ENCODE data around the gene PDE10A. TPM values are rescaled to one million over a fixed set of nuclear protein-coding genes. Genes with fewer than 3 reads are reported as not detected.
"Not testable (repeated sequence)": the region's sequence is repeated elsewhere in the genome, so short reads cannot be mapped to it uniquely, and the experiment has no call there.

PDE10A gene
- total RNA-seq, 2 donors from 2014 or later = not detected

DNA sequence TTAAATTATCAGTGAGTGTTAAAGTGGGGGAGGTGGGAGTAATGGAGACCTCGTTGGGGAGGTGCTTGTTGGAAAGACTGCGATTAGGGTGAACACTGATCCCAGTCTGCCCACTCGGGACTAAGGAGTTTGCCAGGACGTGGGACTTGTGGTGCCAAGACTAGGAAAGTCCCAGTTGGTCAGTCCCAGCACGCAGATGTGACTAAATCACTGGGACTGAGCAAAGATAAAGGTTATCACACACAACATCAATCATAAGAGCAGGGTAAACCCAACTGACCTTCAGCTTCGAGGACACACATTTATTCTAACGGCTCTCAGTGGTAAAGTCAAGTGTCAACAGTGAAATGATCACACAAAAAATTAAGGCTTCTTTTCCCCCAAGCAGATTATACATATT, 45.5 kb downstream of the PDE10A start:
- no peaks in the 10 kb centered on the region for H3K9me3 Mint-ChIP-seq
- peaks cover 0 to 4% of the 10 kb centered on the region in 2 donors for H3K27me3 Mint-ChIP-seq
- no peak for ATAC-seq
- no peak overlapping the region for H3K4me3 Mint-ChIP-seq
- H3K27ac Mint-ChIP-seq = no peak overlapping the region
- H3K4me1 Mint-ChIP-seq (ENCODE audit: low read depth in 2 of 2) = no peaks in the 10 kb centered on the region
- no peaks in the 10 kb centered on the region for H3K36me3 Mint-ChIP-seq
- no peak for DNase-seq (ENCODE audit: low spot score)

DNA sequence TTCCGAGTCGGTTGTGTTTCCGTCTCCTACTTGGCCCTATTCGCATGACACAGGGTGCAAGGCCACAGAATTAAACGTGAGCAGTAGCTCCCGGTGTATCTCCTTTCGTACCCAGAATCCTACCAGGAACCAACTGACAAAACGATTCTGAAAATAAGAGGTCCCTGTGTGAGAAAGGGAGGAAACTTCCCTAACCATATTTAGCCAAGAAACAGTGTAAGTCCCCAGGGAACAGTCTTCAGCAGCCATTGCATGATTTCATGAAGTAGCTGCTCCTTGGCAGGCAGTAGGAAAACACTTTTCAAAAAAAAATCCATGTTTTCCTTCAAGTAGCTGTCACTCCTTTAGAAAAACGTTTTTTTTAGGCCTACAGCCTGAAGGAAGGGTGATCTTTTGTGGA, 46.9 kb downstream of the PDE10A start:
- H3K4me1 Mint-ChIP-seq (ENCODE audit: low read depth in 2 of 2) = no peaks in the 10 kb centered on the region
- DNase-seq (ENCODE audit: low spot score) (no peak), ATAC-seq (no peak)
- no peaks in the 10 kb centered on the region for H3K36me3 Mint-ChIP-seq
- H3K4me3 Mint-ChIP-seq = no peak overlapping the region
- H3K9me3 Mint-ChIP-seq = peaks cover 3% of the 10 kb centered on the region
- no peak overlapping the region for H3K27ac Mint-ChIP-seq
- peaks cover 0 to 4% of the 10 kb centered on the region in 2 donors for H3K27me3 Mint-ChIP-seq

- no peak for ATAC-seq
- H3K4me1 Mint-ChIP-seq (ENCODE audit: low read depth in 2 of 2) = no peaks in the 10 kb centered on the region
- no peak for DNase-seq (ENCODE audit: low spot score)
- no peaks in the 10 kb centered on the region for H3K36me3 Mint-ChIP-seq
- no peak overlapping the region for H3K27ac Mint-ChIP-seq
- peaks cover 0 to 4% of the 10 kb centered on the region in 2 donors for H3K27me3 Mint-ChIP-seq
- H3K9me3 Mint-ChIP-seq = peaks cover 3% of the 10 kb centered on the region
- no peak overlapping the region for H3K4me3 Mint-ChIP-seq
Measured at GRCh38 chr6:165615636-165616035, 47.4 kb downstream of the PDE10A start.

- ATAC-seq (no peak), DNase-seq (ENCODE audit: low spot score) (no peak)
- no peaks in the 10 kb centered on the region for H3K36me3 Mint-ChIP-seq
- peaks cover 0 to 4% of the 10 kb centered on the region in 2 donors for H3K27me3 Mint-ChIP-seq
- H3K27ac Mint-ChIP-seq = no peak overlapping the region
- peaks cover 3% of the 10 kb centered on the region for H3K9me3 Mint-ChIP-seq
- no peaks in the 10 kb centered on the region for H3K4me1 Mint-ChIP-seq (ENCODE audit: low read depth in 2 of 2)
- H3K4me3 Mint-ChIP-seq = no peak overlapping the region
Measured at GRCh38 chr6:165611294-165611693, 51.7 kb downstream of the PDE10A start.

- not testable (repeated sequence) for H3K27me3 Mint-ChIP-seq; H3K4me3 Mint-ChIP-seq; H3K27ac Mint-ChIP-seq; H3K4me1 Mint-ChIP-seq (ENCODE audit: low read depth in 2 of 2); H3K36me3 Mint-ChIP-seq; DNase-seq (ENCODE audit: low spot score); ATAC-seq; H3K9me3 Mint-ChIP-seq
Measured at GRCh38 chr6:165608577-165608976, 54.5 kb downstream of the PDE10A start.

DNA sequence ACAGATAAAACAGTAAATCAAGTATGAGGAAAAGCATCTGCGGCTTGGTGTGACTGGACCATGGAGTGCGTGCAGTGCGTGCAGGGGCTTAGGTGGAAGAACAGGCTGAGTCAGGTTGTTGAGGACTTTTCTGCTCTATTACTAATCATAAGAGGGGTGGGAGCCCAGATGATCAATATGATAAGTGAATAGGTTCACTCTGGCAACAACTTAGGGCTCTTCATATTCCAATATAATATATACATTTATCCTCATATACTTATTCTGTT, 56.4 kb downstream of the PDE10A start:
- no peaks in the 10 kb centered on the region for H3K27me3 Mint-ChIP-seq
- H3K4me1 Mint-ChIP-seq (ENCODE audit: low read depth in 2 of 2) = no peaks in the 10 kb centered on the region
- H3K27ac Mint-ChIP-seq = no peak overlapping the region
- H3K36me3 Mint-ChIP-seq = no peaks in the 10 kb centered on the region
- DNase-seq (ENCODE audit: low spot score) (no peak), ATAC-seq (no peak)
- H3K4me3 Mint-ChIP-seq = no peak overlapping the region
- H3K9me3 Mint-ChIP-seq = peaks cover under 1% of the 10 kb centered on the region

GRCh38 chr6:165605901-165606739, 56.9 kb downstream of the PDE10A start:
- no peaks in the 10 kb centered on the region for H3K27me3 Mint-ChIP-seq
- H3K9me3 Mint-ChIP-seq = no peaks in the 10 kb centered on the region
- H3K4me1 Mint-ChIP-seq (ENCODE audit: low read depth in 2 of 2) = no peaks in the 10 kb centered on the region
- no peaks in the 10 kb centered on the region for H3K36me3 Mint-ChIP-seq
- H3K4me3 Mint-ChIP-seq = no peak overlapping the region
- no peak for ATAC-seq
- no peak for DNase-seq (ENCODE audit: low spot score)
- no peak overlapping the region for H3K27ac Mint-ChIP-seq

- Mint-ChIP-seq H3K27me3 (no peaks in the 10 kb centered on the region), H3K27ac (no peak overlapping the region)
Measured at GRCh38 chr6:165605182-165605875, 57.7 kb downstream of the PDE10A start.

DNA sequence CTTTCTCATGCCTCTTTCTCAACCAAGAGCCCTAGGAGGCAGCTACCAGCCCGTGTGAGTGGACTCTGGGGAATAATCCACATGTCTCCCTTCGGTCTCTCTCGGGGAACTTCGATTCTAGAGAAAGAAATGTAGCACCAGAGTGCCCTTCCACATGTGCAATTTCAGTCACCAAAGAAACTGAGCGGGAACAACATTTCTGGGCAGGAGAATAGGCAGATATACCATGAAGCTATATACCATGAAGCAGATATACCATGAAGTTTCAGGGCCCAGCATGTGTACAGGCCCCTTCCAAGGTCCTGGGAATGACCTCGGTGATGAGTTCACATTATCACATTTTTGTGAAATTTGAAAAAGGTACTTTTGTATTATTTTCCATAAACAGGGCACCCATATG, 60.8 kb downstream of the PDE10A start:
- ATAC-seq (no peak), DNase-seq (ENCODE audit: low spot score) (no peak)
- peaks cover 5% of the 10 kb centered on the region for H3K9me3 Mint-ChIP-seq
- H3K27ac Mint-ChIP-seq = no peak overlapping the region
- H3K4me1 Mint-ChIP-seq (ENCODE audit: low read depth in 2 of 2) = no peaks in the 10 kb centered on the region
- no peaks in the 10 kb centered on the region for H3K36me3 Mint-ChIP-seq
- H3K27me3 Mint-ChIP-seq = no peaks in the 10 kb centered on the region
- H3K4me3 Mint-ChIP-seq = no peak overlapping the region

More at GRCh38 chr6:165605182-165605875, 57.7 kb downstream of the PDE10A start:
- no peak for ATAC-seq
- H3K9me3 Mint-ChIP-seq = peaks cover 3% of the 10 kb centered on the region
- H3K4me3 Mint-ChIP-seq = no peak overlapping the region
- no peaks in the 10 kb centered on the region for H3K36me3 Mint-ChIP-seq
- DNase-seq (ENCODE audit: low spot score) = no peak
- H3K4me1 Mint-ChIP-seq (ENCODE audit: low read depth in 2 of 2) = no peaks in the 10 kb centered on the region

DNA sequence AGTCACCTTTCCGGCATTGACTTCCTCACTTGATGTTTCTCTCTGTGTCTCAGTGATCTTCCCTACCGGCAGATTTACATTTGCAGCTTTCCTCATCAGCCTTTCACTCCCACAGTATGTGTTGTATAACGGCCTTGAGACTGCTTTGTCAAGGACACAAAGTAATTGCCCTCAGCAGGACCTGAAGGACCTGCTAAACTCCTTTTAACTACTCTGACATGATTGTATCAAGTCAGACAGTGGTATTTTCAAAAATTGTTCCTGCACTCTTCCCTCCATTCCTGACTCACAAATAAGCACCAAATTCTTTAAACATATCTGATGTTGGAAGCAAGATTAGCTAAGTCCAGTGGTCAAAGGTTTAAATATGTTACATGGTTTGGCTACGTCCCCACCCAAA, 62.4 kb downstream of the PDE10A start:
- no peaks in the 10 kb centered on the region for H3K36me3 Mint-ChIP-seq
- no peak overlapping the region for H3K27ac Mint-ChIP-seq
- no peaks in the 10 kb centered on the region for H3K4me1 Mint-ChIP-seq (ENCODE audit: low read depth in 2 of 2)
- H3K27me3 Mint-ChIP-seq = no peaks in the 10 kb centered on the region
- no peak overlapping the region for H3K4me3 Mint-ChIP-seq
- DNase-seq (ENCODE audit: low spot score) (no peak), ATAC-seq (no peak)
- peaks cover 12% of the 10 kb centered on the region for H3K9me3 Mint-ChIP-seq

- no peak for DNase-seq (ENCODE audit: low spot score)
- ATAC-seq = no peak
- Mint-ChIP-seq H3K4me1 (ENCODE audit: low read depth in 2 of 2) (no peaks in the 10 kb centered on the region), H3K4me3 (no peak overlapping the region), H3K9me3 (peaks cover 12% of the 10 kb centered on the region), H3K27me3 (no peaks in the 10 kb centered on the region), H3K27ac (no peak overlapping the region), H3K36me3 (no peaks in the 10 kb centered on the region)
Measured at GRCh38 chr6:165599596-165600487, 63.2 kb downstream of the PDE10A start.

DNA sequence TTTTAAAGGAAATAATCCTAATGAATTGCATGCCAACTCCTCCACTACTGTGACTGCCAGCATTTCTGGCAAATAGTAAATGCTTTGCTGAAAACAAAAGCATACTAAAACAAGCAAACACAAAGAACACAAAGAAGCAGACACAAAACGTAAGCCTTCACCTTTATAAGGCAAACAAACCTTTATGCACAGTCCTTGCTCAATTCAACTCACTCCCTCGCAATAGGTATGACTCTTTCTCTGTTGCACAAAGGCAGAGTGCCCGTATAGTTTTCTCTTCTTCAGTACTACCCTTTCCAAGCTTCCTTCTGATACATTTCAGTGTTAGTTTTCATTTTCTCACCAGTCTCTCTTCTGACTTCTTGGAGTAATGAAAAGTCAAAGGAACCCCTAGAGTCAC, 63.9 kb downstream of the PDE10A start:
- H3K27ac Mint-ChIP-seq = no peak overlapping the region
- no peaks in the 10 kb centered on the region for H3K36me3 Mint-ChIP-seq
- H3K9me3 Mint-ChIP-seq = peaks cover 12% of the 10 kb centered on the region
- no peak for ATAC-seq
- no peaks in the 10 kb centered on the region for H3K27me3 Mint-ChIP-seq
- no peak for DNase-seq (ENCODE audit: low spot score)
- no peaks in the 10 kb centered on the region for H3K4me1 Mint-ChIP-seq (ENCODE audit: low read depth in 2 of 2)
- H3K4me3 Mint-ChIP-seq = no peak overlapping the region

GRCh38 chr6:165597821-165598220, 65.2 kb downstream of the PDE10A start:
- H3K36me3 Mint-ChIP-seq = no peaks in the 10 kb centered on the region
- H3K4me3 Mint-ChIP-seq = no peak overlapping the region
- DNase-seq (ENCODE audit: low spot score) = no peak
- no peaks in the 10 kb centered on the region for H3K27me3 Mint-ChIP-seq
- peaks cover 12% of the 10 kb centered on the region for H3K9me3 Mint-ChIP-seq
- ATAC-seq = no peak
- no peaks in the 10 kb centered on the region for H3K4me1 Mint-ChIP-seq (ENCODE audit: low read depth in 2 of 2)
- H3K27ac Mint-ChIP-seq = no peak overlapping the region
